Panc1 (cell line): ENCODE data around the gene ANO2. TPM values are rescaled to one million over a fixed set of nuclear protein-coding genes. Genes with fewer than 3 reads are reported as not detected.

ENCODE experiments used
- ATAC-seq: fragments of 200-7000 bp; cut with Tn5 transposase; 2 replicates; pipeline ENCODE4 v1.9.1; 2020; ENCODE audit warnings: mild to moderate bottlenecking, moderate library complexity
- BruUV-seq: library from RNA; stranded (reverse); fragments of 400-500 nt; replicated peaks from 2 replicates; lab custom pipeline; 2021; lab: Mats Ljungman, UMichigan
- CTCF ChIA-PET: fragments of 300-600 bp; sonication (Branson Sonifier 250); formaldehyde crosslinking; loops from one replicate; lab custom pipeline; 2022; ENCODE audit warnings: antibody characterized with exemption; lab: Charles Lee
- POLR2A ChIA-PET: fragments of 300-600 bp; sonication (Branson Sonifier 250); formaldehyde crosslinking; loops from one replicate; lab custom pipeline; 2022; ENCODE audit warnings: antibody characterized with exemption; lab: Charles Lee
- DNase-seq: peaks from one replicate; pipeline ENCODE4 v3.0.0-alpha.2; 2010; ENCODE audit warnings: low read depth, low spot score
- H3K27ac ChIP-seq: 2 replicates; pipeline ENCODE4 v1.5.1; 2011; ENCODE audit warnings: mild to moderate bottlenecking, low read length, inconsistent platforms
- H3K27me3 ChIP-seq: fragments of 200-500 bp; sonication (Bioruptor generic); 2 replicates; pipeline ENCODE4 v1.6.0; 2014; ENCODE audit warnings: low read length, inconsistent platforms; ENCODE audit not compliant: control insufficient read depth, insufficient read depth
- H3K36me3 ChIP-seq: fragments of 200-500 bp; sonication (Bioruptor generic); 2 replicates; pipeline ENCODE4 v1.5.1; 2014; ENCODE audit warnings: inconsistent platforms, mild to moderate bottlenecking, low read length, moderate library complexity; ENCODE audit not compliant: control insufficient read depth, insufficient read depth
- H3K4me1 ChIP-seq: 2 replicates; pipeline ENCODE4 v1.5.1; 2011; ENCODE audit warnings: inconsistent platforms, mild to moderate bottlenecking, low read length, moderate library complexity; ENCODE audit not compliant: control insufficient read depth, insufficient read depth
- H3K4me3 ChIP-seq, 2 experiments: 2 replicates each; pipeline ENCODE4 v1.5.1; 2011 to 2012; ENCODE audit warnings: low read depth in 2 of 2, low read length in 2 of 2, mild to moderate bottlenecking in 2 of 2, inconsistent platforms in 1 of 2, moderate library complexity in 1 of 2
- H3K9me3 ChIP-seq: fragments of 200-500 bp; sonication (Bioruptor generic); 2 replicates; pipeline ENCODE4 v1.5.1; 2014; ENCODE audit warnings: low read depth, mild to moderate bottlenecking, inconsistent platforms, low read length, moderate library complexity; ENCODE audit not compliant: control insufficient read depth, insufficient read depth
- CTCF ChIP-seq: fragments of 450-650 bp; IDR thresholded peaks from 2 replicates; pipeline ENCODE4 v1.5.1; 2017; ENCODE audit warnings: mild to moderate bottlenecking
- POLR2AphosphoS5 ChIP-seq: IDR thresholded peaks from 2 replicates; pipeline ENCODE4 v1.6.1; 2012; ENCODE audit warnings: mild to moderate bottlenecking, low read depth, low read length, moderate library complexity
- REST ChIP-seq, 2 experiments: IDR thresholded peaks; 2 replicates each; pipeline ENCODE4 v1.6.1; 2011 to 2012; ENCODE audit warnings: low read depth in 2 of 2, control low read depth in 1 of 2, low read length in 1 of 2, mild to moderate bottlenecking in 1 of 2, moderate library complexity in 1 of 2; ENCODE audit not compliant: insufficient read depth in 1 of 2
- SIN3A ChIP-seq: IDR thresholded peaks from 2 replicates; pipeline ENCODE4 v1.6.1; 2012; ENCODE audit warnings: low read depth, mild to moderate bottlenecking, low read length, moderate library complexity, borderline replicate concordance; ENCODE audit not compliant: insufficient read depth
- TCF7L2 ChIP-seq: IDR thresholded peaks from 2 replicates; pipeline ENCODE4 v1.6.1; 2011; ENCODE audit warnings: mild to moderate bottlenecking, low read depth, low read length, inconsistent platforms
- in situ Hi-C: cut with HindIII; loops from 2 replicates; pipeline ENCODE4 v1.10.0; 2016; ENCODE audit warnings: low sequenced_read_pairs, low pct_unique_long_range_greater_than_20kb
- intact Hi-C: fragments of 100-400 bp; cut with micrococcal nuclease; formaldehyde crosslinking; loops from one replicate; pipeline ENCODE4 v1.10.0; 2022; ENCODE audit not compliant: unreplicated experiment
- total RNA-seq: library from RNA; stranded (reverse); gene quantifications from one replicate; pipeline ENCODE4 v1.2.1, GENCODE V29; 2021; ENCODE audit not compliant: unreplicated experiment

The ANO2 gene
- total RNA-seq, 1 experiment from 2014 or later: not detected

- POLR2A ChIA-PET: no interaction called here
- ATAC-seq: no peak
Observed at GRCh38 chr12:5592310-5592709, 352.7 kb downstream of the ANO2 start.

GRCh38 chr12:5590316-5590715 lies 354.7 kb downstream of the ANO2 start:
- no peaks in the 10 kb centered on the region for H3K9me3 ChIP-seq
- no TSS peak for BruUV-seq
- no peaks in the 10 kb centered on the region for H3K36me3 ChIP-seq
- TF ChIP-seq TCF7L2: no peak
- TF ChIP-seq SIN3A: no peak
- TF ChIP-seq CTCF: no peak
- TF ChIP-seq REST (IDR thresholded peaks at IDR 0.05; ENCODE audit: insufficient read depth in 1 of 2, low read depth in 2 of 2, low read length in 1 of 2): no peak
- TF ChIP-seq POLR2AphosphoS5: no peak
- H3K27ac ChIP-seq: no peak overlapping the region
- in situ Hi-C loops: no loop called here
- DNase-seq: no peak
- ChIA-PET CTCF (no interaction called here), POLR2A (no interaction called here)
- H3K4me1 ChIP-seq: no peaks in the 10 kb centered on the region
- no peak for ATAC-seq
- intact Hi-C loops: no loop called here
- H3K4me3 ChIP-seq: no peak overlapping the region
- H3K27me3 ChIP-seq: no peaks in the 10 kb centered on the region

More at GRCh38 chr12:5592310-5592709, 352.7 kb downstream of the ANO2 start:
- intact Hi-C loops (no loop called here), in situ Hi-C loops (no loop called here)
- CTCF ChIA-PET: no interaction called here
- BruUV-seq: no TSS peak
- Histone ChIP-seq H3K27me3 (no peaks in the 10 kb centered on the region), H3K4me1 (no peaks in the 10 kb centered on the region), H3K9me3 (no peaks in the 10 kb centered on the region), H3K36me3 (no peaks in the 10 kb centered on the region), H3K4me3 (no peak overlapping the region), H3K27ac (no peak overlapping the region)
- DNase-seq: no peak
- TF ChIP-seq TCF7L2: no peak

- intact Hi-C loops (no loop called here), in situ Hi-C loops (no loop called here)
- ChIA-PET CTCF (no interaction called here), POLR2A (no interaction called here)
- H3K9me3 ChIP-seq: no peaks in the 10 kb centered on the region
- H3K27ac ChIP-seq: no peak overlapping the region
- H3K36me3 ChIP-seq: no peaks in the 10 kb centered on the region
- TF ChIP-seq POLR2AphosphoS5 (no peak), CTCF (no peak), SIN3A (no peak), TCF7L2 (no peak), REST (IDR thresholded peaks at IDR 0.05; ENCODE audit: insufficient read depth in 1 of 2, low read depth in 2 of 2, low read length in 1 of 2) (no peak)
- no peaks in the 10 kb centered on the region for H3K27me3 ChIP-seq
- H3K4me3 ChIP-seq: no peak overlapping the region
- DNase-seq (no peak), ATAC-seq (no peak)
- no peaks in the 10 kb centered on the region for H3K4me1 ChIP-seq
- BruUV-seq: no TSS peak
Observed at GRCh38 chr12:5589054-5589453, 356.0 kb downstream of the ANO2 start.
